Peyer's patch (tissue), 4 donors: ENCODE data around the gene TEX26. TPM values are rescaled to one million over a fixed set of nuclear protein-coding genes. Genes with fewer than 3 reads are reported as not detected.

Experiments
- DNase-seq, 3 donors: peaks; one replicate each; pipeline ENCODE4 v3.0.0-alpha.2; 2017 to 2019
- H3K27ac ChIP-seq, 4 donors: fragments of 200-600 bp; sonication (generic); one replicate each; pipeline ENCODE4 v1.5.1; 2016 to 2019
- H3K27me3 ChIP-seq, 2 donors: fragments of 200-600 bp; sonication (generic); one replicate each; pipeline ENCODE4 v1.5.1; 2019
- H3K36me3 ChIP-seq, 3 donors: fragments of 200-600 bp; sonication (generic); one replicate each; pipeline ENCODE4 v1.5.1; 2016 to 2019
- H3K4me1 ChIP-seq, 4 donors: fragments of 200-600 bp; sonication (generic); one replicate each; pipeline ENCODE4 v1.5.1; 2016 to 2019
- H3K4me3 ChIP-seq, 4 donors: fragments of 200-600 bp; sonication (generic); 1 replicate in 3 of 4; 2 replicates in 1 of 4; pipeline ENCODE4 v1.5.1; 2016 to 2019; ENCODE audit warnings: mild to moderate bottlenecking in 1 of 4
- H3K9me3 ChIP-seq, 4 donors: fragments of 200-600 bp; sonication (generic); one replicate each; pipeline ENCODE4 v1.5.1; 2016 to 2019; ENCODE audit warnings: mild to moderate bottlenecking in 1 of 4
- CTCF ChIP-seq, 6 experiments: fragments of 450-650 bp in 4 of 6; fragments of 200-600 bp in 2 of 6; sonication (generic) in 1 of 6; IDR thresholded peaks; one replicate each; pipeline ENCODE4 v1.5.1; 2017 to 2019; ENCODE audit warnings: antibody characterized with exemption in 6 of 6, mild to moderate bottlenecking in 3 of 6, moderate library complexity in 1 of 6
- POLR2A ChIP-seq, 2 donors: fragments of 450-650 bp; IDR thresholded peaks; one replicate each; pipeline ENCODE4 v1.5.1; 2017; ENCODE audit warnings: antibody characterized with exemption in 2 of 2, mild to moderate bottlenecking in 2 of 2, moderate library complexity in 2 of 2
- total RNA-seq, 4 donors: library from RNA; depleted of rRNA; stranded (reverse); fragments of >200 nt; gene quantifications; one replicate each; pipeline ENCODE4 v1.1.0, GENCODE V29; 2016

TEX26 gene
- total RNA-seq, 4 donors from 2014 or later = not detected

GRCh38 chr13:31016342-31017325, 84.2 kb downstream of the TEX26 start:
- TF ChIP-seq CTCF (IDR thresholded peaks at IDR 0.05) (no peak), POLR2A (IDR thresholded peaks at IDR 0.05) (no peak)
- Histone ChIP-seq H3K4me3 (no peak overlapping the region), H3K9me3 (no peaks in the 10 kb centered on the region), H3K27ac (no peak overlapping the region), H3K36me3 (no peaks in the 10 kb centered on the region), H3K27me3 (no peaks in the 10 kb centered on the region), H3K4me1 (no peaks in the 10 kb centered on the region)
- no peak for DNase-seq

- Histone ChIP-seq H3K4me1 (no peaks in the 10 kb centered on the region), H3K27ac (no peak overlapping the region), H3K9me3 (no peaks in the 10 kb centered on the region), H3K27me3 (no peaks in the 10 kb centered on the region), H3K4me3 (no peak overlapping the region), H3K36me3 (no peaks in the 10 kb centered on the region)
- DNase-seq = no peak
- TF ChIP-seq CTCF (IDR thresholded peaks at IDR 0.05) (no peak), POLR2A (IDR thresholded peaks at IDR 0.05) (no peak)
Observed at GRCh38 chr13:31018511-31018910, 86.1 kb downstream of the TEX26 start.

DNA sequence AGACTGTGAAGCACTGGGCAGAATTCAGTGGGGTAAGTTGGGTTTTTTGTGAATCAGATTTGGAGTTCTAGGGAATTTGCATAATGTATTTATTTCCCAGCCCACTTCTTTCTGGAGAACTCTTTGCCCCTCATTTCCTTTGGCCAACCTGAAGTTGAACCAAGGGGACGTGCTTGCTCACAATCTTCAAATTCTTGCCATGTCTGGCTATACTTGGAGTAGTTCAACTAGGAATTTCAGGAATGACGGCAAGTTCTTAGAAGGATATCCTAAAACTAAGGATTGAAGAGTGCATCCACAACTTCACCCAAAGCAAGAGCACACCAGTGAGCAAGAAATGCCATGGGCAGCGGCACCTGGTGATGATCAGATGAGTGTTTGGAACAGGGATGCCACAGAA, 88.5 kb downstream of the TEX26 start:
- H3K4me3 ChIP-seq = no peak overlapping the region
- no peaks in the 10 kb centered on the region for H3K4me1 ChIP-seq
- no peaks in the 10 kb centered on the region for H3K36me3 ChIP-seq
- no peak overlapping the region for H3K27ac ChIP-seq
- no peak for DNase-seq
- no peaks in the 10 kb centered on the region for H3K9me3 ChIP-seq
- H3K27me3 ChIP-seq = no peaks in the 10 kb centered on the region
- TF ChIP-seq CTCF (IDR thresholded peaks at IDR 0.05) = no peak
- no peak for TF ChIP-seq POLR2A (IDR thresholded peaks at IDR 0.05)

DNA sequence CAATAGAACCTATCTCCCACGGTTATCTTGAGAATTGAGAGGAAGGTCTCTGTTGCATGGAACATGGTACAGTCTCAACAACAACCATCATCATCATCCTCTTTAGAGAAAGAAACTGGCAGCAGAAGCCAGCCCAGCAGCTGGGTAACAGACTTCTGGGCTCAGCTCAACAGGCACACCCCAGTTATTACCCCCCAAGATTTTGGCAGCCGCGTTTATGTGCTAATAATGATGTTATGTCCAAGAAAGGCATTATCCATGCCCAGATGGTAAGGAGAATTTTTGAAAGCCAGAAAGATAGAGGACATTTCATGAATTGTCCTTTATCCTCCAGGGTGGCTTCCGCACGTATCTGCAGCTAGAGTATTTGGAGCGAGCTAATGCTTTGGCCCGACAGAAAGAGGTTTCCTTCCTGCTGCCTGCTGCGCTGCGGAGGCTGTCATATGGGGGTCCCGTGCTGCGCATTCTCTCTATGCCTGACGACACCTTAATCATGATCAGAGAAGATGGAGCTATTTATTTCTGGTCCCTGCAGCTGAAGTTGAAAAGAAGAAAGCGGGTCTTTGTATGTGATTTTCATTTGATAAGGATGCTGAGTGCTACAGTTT, 89.9 kb downstream of the TEX26 start:
- Histone ChIP-seq H3K4me3 (no peak overlapping the region), H3K36me3 (no peaks in the 10 kb centered on the region), H3K27ac (no peak overlapping the region), H3K4me1 (no peaks in the 10 kb centered on the region), H3K27me3 (no peaks in the 10 kb centered on the region), H3K9me3 (no peaks in the 10 kb centered on the region)
- TF ChIP-seq POLR2A (IDR thresholded peaks at IDR 0.05) = no peak
- TF ChIP-seq CTCF (IDR thresholded peaks at IDR 0.05) = no peak
- no peak for DNase-seq

DNA sequence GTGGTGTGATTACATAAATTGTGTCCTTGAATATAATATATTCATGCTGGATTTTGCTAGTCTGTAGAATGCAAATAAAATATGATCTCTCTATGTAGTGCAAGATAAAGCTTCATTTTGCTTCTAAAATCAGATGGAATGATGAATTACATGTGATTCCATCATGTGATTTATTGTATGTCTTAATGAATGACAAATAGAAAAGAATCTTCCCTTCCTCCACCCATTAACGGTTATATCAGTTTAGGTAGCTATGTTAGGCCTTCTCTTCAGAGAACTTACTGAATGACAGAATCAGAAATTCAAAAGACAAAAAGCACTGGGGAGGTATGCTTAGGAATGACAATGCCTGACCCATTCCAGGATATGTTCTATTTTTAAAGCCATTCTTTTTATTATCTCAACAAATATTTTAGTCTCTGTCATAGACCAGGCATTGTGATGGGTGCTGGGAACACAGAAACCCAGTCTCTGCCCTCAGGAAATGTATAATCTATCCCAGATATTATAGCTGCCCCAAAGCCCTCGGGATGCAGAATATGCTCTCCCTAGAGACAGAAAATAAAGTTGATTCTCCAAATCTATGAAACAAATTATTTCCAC, 90.6 kb downstream of the TEX26 start:
- H3K27me3 ChIP-seq = no peaks in the 10 kb centered on the region
- TF ChIP-seq CTCF (IDR thresholded peaks at IDR 0.05) (no peak), POLR2A (IDR thresholded peaks at IDR 0.05) (no peak)
- no peaks in the 10 kb centered on the region for H3K36me3 ChIP-seq
- no peaks in the 10 kb centered on the region for H3K9me3 ChIP-seq
- no peak overlapping the region for H3K27ac ChIP-seq
- DNase-seq = no peak
- H3K4me3 ChIP-seq = no peak overlapping the region
- H3K4me1 ChIP-seq = no peaks in the 10 kb centered on the region

Other genes starting within 250 kb of the TEX26 start
- 10 to 100 TPM in 2 of 4 donors, 1 to 10 TPM in 2; 7.6 to 19.8 (median 13.2) TPM for gene ALOX5AP, start 197.1 kb upstream of the TEX26 start, total RNA-seq
- 10 to 100 TPM in 1 of 4 donors, 1 to 10 TPM in 3; 4.9 to 21.5 (median 8.7) TPM for gene MEDAG, start 26.4 kb upstream of the TEX26 start, total RNA-seq
- 10 to 100 TPM; 16.9 to 66.8 (median 27.5) TPM for gene HSPH1, start 229.2 kb downstream of the TEX26 start, total RNA-seq